Ishikawa (cell line): ENCODE measurements around the gene PIK3AP1.

Source experiments
- RAD21 ChIP-seq: IDR thresholded peaks from 2 replicates; pipeline ENCODE4 v1.6.1; 2012; ENCODE audit warnings: low read depth
- YY1 ChIP-seq: IDR thresholded peaks from 2 replicates; pipeline ENCODE4 v1.6.1; 2012; ENCODE audit warnings: low read depth
- TF ChIP-seq, protein P1 (sequence below): IDR thresholded peaks from 2 replicates; pipeline ENCODE4 v1.6.1; 2012

DNA sequence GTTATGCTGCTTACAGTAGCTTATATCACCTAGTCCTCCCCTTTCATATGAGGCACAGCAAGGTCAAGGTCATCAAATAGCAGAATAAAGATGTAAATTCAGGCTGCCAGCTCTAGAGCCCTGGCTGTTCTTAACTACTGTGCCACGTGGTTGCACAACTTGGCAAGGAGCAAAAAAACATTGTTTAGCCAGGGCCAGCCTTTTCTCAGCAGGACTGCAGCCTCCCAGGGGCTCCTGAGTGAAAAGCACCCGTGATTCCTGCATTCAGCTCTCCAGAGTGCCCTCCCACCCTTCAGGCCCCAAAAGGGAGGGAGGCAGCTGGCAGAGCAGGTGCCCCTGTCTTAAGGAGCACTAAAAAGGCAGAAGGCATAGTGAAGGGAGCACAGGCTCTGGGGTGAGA, 101.7 kb downstream of the PIK3AP1 start:
- TF ChIP-seq RAD21 (peak; percentile 22; the same call in 1 of the 2 replicates), YY1 (no peak)
- TF ChIP-seq, protein P1, sequence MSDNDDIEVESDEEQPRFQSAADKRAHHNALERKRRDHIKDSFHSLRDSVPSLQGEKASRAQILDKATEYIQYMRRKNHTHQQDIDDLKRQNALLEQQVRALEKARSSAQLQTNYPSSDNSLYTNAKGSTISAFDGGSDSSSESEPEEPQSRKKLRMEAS = peak; percentile 86
